ENCODE data around the gene ZNF202.
"Not testable (repeated sequence)": the region's sequence is repeated elsewhere in the genome, so short reads cannot be mapped to it uniquely, and the experiment has no call there.

Gene ZNF202

DNA sequence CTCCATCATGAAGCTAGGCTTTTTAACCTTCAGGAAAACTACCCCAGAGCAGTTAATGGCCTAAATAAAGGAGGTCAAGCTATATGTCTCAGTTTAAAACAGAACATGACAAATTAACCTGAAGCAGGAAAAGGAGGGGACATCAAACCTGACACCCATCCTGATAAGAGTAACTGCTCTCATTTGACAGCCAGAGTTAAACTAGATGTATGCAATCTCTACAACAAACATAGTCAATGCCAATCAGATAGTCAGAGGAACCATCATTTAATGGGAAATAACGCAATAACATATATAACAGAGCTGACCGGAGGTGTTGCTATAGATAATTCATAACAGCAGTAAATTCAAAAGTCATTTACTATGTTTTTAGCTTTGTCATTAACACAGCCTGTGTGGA, 3.1 kb downstream of the ZNF202 start:
- no peak for DNase-seq

DNA sequence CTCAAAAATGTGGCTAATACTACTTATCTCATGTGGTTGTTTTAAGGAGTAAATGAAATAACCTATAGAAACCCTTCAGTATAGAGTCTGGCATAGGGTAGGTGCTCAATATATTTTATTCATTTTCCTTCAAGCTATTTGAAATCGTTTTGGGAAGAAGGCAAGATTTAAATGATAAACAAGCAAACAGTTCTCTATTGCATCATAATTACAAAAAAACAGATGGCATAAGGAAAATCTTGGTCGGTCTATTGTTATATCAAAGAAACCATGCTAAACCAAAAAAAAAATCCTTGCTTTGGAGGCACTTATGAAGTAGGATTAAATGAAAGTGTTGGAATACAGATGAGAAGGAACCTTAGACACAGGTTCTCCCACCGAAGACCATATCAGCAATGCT, 4.7 kb downstream of the ZNF202 start:
- no peak for DNase-seq

DNA sequence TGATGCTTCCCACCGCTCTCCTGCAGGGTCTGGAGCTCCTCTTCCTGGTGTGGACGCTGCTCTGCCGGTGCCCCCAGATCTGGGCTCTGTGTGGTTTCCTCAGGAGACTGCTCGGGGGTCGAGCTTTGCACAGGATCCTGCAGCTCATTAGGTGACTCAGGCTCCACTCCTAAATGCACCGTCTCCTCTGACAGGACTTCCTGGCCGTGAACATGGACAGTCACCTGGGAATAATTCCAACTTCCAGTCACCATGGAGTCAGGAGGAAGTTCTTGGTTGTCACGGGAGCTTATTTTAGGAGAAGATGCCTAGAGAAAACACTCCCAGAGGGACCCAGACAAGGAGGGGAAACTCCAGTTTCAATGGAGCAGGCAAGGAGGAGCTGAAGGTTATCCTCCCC, 11.9 kb downstream of the ZNF202 start:
- no peak for DNase-seq

DNA sequence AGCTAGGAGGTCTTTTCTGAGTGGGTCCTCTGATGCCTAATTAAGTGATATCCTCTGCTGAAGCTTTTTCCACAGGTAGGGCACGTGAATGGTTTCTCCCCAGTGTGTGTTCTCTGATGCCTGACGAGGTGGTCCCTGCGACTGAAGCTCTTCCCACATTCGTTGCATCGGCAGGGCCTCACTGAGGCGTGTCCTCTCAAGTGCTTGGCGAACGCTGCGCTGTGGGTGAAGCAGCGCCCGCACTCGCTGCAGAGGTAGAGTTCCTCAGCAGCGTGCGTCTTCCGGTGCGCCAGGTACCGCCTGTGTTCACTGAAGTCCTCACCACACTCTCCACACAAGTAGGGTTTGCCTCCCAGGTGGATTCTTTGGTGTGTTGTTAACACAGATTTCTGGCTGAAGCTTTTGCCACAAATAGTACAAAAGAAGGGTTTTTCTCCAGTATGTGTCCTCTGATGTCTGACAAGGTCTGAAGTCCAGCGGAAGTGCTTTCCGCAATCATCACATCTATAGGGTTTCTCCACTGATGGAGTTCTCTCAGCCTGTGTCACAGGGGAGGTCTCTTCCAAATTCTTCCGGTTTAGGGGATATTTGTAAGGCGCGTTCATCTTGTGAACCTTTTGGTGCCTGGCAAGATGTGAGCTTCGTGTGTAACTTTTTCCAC, 15.3 kb downstream of the ZNF202 start:
- no peak for DNase-seq

DNA sequence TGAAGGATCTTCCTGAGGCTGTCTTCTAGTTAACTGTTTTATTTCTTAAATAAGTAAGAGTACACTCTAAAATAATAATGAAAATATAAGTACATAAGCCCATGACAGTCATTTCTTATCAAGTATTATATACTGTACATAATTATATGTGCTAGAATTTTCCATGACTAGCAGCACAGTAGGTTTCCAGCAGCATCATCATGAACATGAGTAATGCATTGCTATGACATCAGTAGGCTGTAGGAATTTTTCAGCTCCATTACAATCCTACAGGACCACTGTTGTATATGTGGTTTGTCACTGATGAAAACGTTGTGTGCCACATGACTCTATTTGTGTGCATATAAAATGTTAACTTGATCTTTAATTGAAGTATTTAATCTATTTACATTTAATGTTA, 22.0 kb downstream of the ZNF202 start:
- no peak for DNase-seq

DNA sequence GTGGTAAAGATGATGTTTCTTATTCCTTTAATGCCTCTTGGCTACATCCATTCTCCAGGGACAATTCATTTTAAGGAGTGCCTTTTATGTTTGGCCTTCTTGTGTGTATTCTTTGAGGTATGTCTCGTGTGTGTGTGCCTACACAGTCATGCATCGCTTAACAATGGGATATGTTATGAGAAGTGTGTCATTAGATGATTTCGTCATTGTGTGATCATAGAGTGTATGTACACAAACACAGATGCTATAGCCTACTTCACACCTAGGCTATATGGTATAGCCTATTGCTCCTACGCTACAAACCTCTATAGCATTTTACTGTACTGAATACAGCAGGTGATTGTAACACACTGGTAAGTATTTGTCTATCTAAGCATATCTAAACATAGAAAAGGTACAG, 23.0 kb downstream of the ZNF202 start:
- no peak for DNase-seq

DNA sequence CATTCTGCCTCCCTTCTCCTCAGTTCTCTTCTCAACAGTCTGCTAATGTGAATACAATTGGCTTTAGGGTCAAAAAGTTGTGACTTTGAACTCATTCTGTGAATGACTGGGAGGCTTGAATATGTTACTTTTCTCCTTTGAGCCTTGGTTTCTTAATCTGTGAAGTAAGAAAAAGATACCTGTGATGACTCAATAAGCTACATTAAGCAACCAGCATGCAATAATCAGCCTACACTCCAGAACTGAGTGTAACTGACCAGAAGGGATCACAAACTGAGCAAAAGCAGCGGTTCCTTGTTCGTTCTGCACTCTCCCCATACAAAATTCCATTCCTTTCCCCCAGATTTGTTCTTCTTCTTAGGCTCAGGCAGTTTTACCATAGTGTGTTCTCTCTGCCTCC, 23.4 kb downstream of the ZNF202 start:
- DNase-seq = no peak

DNA sequence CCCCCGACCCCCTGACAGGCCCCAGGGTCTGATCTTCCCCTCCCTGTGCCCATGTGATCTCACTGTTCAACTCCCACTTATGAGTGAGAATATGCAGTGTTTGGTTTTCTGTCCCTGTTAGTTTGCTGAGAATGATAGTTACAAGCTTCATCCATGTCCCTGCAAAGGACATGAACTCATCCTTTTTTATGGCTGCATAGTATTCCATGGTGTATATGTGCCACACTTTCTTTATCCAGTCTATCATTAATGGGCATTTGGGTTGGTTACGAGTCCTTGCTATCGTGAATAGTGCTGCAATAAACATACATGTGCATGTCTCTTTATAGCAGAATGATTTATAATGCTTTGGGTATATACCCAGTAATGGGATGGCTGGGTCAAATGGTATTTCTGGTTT, 28.8 kb downstream of the ZNF202 start:
- DNase-seq = not testable (repeated sequence)

DNA sequence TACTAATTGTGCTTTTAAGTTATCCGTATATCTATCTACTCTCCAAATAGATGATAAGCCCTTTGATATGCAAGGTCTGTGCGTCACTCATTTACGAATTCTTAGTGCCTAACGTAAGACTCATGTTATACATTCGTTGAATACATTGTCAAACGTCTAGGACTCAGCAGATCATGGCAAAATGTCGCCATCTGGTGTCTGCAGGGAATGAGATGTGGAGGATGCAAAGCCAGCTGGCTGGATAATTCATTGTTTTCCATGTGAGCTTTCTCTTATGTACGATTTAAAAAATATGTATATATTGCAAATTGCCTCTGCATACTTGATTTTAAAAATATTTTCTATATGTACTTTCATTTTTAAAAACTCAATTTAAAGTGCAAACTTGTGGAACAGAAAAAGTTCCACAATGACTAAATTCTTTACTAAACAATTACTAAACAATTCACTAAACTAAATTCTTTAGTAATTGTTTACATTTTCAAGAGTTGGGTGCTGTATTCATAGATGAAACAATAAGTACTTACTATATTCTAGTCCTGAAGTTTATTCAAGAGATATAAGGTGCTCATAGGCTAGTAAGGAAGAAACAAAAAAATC, 33.8 kb downstream of the ZNF202 start:
- DNase-seq = peak; percentile 75

DNA sequence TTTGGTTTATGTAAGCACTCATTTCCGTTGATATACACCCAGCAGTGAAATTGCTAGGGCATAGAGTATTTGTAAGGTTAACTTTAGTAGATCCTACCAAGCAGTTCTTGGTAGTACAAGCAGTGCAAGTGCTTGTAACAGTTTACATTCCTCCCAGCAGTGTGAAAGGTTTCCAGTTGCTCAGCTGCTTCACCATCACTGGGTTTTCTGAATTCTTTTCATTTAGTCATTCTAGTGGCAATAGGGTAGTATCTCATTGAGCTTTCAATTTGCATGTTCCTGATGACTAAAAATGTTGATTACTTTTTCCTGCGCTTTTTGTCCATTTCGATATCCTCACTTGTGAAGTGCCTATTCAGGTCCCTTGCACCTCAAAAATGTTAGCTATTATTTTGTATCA, 34.3 kb downstream of the ZNF202 start:
- no peak for DNase-seq

DNA sequence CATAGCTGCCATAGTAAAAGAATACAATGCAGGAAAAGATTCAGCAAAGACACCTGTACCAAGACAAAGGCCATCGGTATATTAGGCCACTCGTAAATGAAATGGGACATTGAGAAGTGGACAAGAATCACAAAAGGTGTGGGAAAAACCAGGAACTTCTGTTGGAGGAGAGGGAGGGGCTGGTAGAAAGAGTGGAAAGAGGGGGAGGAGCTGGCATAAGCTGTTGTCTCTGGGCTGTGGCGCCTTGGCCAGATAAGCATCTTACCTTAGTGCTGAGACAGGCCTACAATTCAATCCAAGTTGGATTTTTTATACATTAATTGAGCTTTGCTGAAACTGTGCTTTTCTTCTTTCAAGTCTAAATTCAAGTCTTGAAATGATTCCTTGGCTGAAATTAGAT, 37.1 kb downstream of the ZNF202 start:
- DNase-seq = no peak

DNA sequence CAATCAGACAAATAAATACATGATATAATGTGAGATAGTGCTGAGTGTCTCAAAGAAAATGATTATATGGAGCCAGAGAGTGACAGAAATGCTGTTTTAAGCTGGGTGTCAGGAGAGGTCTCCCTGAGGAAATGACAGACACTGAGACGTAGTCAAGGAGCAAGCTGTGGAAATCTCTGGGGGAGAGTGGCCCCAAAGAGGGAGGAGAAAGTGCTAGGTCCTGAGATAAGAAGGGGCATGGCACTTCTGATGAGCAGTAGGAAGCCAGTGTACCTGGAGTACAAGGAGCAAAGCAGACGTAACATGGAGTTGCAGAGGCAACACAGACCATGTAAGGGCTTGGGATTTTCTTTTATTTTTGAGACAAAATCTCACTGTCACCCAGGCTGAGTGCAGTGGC, 38.8 kb downstream of the ZNF202 start:
- no peak for DNase-seq

DNA sequence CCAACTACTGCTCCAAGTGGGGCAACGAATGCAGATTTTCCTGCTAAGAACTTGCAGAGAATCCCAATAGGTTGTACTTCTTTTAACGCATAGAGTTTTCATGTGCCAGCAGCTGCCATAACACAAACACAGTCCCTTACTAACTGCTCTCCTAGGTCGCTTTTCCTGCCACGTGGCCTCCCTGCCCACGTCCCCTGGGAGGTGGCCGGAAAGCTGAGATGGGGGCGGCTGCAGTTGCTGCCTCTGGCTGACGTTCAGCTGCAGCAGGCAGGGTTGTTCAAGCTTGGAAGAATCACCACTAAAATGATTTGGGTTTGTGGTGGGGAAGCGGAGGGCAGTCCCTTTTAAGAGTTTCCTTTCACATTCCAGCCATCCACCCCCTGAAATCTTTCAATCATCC, 39.3 kb downstream of the ZNF202 start:
- DNase-seq = peak; percentile 8

DNA sequence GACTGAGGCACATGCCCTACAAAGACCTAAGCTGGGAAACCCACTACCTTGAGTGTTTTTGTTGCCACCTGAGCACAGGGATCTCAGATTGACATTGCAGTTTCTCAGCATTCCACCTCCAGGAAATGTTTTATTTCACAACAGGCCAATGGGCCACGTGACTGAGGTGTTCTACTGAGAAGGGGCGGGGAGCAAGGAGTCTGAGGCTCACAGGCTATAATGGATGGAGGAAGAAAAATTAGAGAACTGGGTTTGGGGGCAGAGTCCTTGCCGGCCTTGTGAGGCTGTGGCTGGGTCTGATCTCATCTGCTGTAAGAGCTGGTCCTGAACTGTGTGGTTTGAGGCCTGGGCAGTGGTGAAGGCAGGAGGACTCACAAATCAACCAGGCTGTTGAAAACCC, 40.7 kb downstream of the ZNF202 start:
- DNase-seq = no peak

DNA sequence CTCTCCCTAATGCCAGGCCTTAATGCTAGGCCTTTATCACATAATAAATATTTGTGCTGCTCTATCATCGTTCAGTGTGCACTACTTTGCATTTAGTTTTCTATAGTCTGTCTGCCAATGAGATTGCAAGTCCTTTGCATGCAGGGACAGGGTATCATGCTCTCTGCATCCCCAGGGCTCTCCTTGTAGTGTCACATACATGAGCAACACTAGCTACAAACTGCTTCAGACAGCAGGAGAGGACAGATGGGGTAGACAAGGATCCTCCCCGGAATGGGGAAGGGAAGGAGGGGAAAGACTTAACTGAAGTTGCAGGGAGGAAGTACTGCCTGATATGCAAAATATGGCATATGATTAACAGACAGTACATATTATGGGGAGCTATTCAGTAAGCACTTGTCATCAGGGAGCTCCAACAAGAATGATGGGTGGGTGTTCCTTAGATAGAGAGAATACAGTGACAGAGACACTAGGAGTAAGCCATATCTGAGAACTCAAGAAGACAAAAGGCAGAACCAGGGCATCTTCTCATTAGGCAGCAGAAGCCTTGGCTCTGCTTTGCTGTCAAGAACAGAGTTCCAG, 42.8 kb downstream of the ZNF202 start:
- no peak for DNase-seq

DNA sequence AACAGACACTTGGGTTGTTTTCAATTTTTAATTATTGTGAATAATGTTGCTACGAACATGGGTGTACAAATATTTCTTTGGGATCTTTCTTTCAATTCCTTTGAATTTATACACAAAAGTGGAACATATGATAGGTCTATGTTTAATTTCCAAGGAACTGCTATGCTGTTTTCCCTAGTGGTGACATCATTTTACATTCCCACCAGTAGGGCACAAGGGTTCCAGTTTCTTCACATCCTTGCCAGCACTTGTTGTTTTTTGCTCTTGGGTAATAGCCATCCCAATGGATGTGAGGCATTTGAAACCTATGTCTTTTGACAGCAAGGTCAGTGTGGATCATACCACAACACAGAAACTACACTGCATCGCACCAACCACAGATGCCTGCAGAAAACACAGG, 45.3 kb downstream of the ZNF202 start:
- no peak for DNase-seq

DNA sequence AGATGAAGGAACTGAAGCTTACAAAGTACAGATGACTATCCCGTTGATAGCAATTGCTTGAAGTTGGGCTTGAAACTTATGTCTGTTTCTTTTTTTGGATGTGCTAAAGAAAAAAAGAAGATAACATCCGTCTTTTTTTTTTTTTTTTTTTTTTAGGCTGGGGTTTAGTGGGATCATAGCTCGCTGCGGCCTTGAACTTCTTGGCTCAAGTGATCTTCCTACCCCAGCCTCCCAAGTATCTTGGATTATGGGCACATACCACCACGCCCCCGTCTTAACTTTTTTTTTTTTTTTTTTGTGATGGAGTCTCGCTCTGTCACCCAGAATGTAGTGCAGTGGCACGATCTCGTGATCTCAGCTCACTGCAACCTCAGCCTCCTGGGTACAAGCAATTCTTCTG, 46.2 kb downstream of the ZNF202 start:
- no peak for DNase-seq

DNA sequence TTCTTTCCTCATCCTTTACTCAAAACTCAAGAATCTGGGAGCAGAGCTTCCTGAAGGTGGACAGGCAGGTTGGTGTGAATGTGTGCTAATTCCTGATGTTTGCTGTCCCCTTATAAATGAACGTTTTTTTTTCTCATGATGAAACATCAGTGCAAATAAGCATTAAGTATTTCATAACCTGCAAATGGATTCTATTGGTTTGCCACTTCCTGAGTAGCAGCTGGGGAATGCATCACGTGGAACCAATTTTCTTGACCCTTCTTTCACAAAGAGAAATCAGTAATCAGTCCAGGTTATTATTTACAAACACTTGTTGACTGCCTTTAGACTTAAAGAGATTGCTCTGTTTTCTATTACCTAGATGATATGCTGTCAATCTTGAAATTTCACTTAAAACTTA, 46.9 kb downstream of the ZNF202 start:
- no peak for DNase-seq

DNA sequence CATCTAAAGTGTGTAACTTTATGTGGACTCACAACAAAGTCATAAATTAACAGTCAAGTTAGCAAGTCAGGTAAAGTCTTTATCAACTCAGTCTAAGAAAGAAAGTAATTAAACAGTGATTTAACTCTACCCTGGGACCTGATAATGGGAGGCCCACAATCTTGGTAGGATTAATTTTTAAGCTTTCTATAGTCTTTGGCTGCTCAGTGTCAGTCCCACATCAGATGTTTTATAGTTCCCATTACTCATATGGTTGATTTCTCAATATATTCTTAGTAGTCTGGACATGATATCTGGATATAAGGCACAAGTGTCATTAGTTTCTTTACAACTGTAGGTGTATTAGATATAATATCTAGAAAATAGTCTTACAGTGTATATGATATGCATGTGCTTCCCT, 48.5 kb downstream of the ZNF202 start:
- DNase-seq = no peak

DNA sequence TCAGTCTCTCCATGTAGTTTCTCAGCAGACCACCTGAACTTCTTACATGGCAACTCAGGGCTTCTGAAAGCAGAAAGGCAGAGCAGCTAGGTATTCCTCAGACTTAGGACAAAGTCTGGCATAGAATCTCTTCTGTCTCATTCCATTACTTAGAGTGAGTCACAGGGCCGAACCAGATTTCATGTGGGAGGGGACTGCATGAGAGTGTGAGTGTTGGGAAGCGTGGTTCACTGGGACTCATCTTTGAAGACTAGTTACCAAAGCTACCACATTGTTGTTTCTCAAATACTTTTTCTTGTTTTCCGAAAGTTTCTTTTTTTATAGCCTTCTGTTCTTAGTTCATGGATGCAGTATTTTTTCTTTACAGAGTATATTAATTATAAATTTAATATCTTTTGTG, 51.0 kb downstream of the ZNF202 start:
- no peak for DNase-seq

DNA sequence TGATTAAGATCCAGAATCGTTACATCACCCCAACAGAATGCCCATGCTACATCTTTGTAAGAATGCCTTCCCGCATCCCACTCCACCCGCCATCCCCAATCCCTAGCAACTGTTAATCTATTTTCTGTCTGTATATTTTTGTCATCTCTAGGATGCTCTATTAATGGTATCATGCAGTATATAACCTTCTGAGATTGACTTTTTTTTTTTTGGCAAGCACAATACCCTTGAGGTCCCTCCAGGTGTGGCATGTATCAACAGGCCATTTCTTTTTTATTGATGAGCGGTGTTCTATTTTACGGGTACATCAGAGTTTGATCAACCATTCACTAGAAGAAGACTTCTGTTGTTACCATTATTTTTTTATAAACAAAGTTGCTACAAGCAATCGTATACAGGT, 56.9 kb downstream of the ZNF202 start:
- DNase-seq = no peak

DNA sequence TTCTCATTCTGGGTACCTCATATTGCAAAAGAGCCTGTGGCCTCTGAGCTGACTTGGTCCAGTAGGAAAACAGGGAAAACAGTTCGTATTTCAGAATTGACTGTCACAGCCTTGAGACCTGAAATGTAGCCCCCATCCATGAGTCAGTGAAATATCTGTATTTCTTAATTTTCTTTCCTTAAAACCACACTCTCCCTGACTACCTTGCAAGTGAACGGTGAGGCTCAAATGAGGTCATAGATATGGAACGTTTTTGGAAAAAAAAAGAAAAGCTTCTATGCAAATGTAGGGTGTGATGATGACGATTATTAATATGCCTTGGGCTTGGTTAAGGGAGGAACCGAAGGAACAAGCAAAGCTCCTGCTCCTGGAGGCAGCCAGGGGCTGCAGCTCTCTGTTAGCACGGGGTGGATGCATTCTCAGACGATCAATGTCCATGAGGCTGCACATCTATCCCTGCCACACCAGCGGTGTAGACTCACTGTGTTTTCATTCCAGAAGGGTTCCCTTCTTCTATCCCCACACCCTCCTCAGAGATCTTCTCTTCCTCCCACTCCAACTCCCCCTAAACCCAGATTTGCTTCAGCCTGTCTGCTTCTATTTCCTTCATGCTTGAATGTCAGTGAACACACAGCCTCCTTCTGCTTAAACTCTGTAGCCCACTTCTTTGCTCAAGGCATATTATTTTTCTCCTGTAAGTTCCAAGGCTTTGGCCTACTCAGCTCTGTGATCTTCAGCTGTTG, 57.9 kb downstream of the ZNF202 start:
- no peak for DNase-seq

DNA sequence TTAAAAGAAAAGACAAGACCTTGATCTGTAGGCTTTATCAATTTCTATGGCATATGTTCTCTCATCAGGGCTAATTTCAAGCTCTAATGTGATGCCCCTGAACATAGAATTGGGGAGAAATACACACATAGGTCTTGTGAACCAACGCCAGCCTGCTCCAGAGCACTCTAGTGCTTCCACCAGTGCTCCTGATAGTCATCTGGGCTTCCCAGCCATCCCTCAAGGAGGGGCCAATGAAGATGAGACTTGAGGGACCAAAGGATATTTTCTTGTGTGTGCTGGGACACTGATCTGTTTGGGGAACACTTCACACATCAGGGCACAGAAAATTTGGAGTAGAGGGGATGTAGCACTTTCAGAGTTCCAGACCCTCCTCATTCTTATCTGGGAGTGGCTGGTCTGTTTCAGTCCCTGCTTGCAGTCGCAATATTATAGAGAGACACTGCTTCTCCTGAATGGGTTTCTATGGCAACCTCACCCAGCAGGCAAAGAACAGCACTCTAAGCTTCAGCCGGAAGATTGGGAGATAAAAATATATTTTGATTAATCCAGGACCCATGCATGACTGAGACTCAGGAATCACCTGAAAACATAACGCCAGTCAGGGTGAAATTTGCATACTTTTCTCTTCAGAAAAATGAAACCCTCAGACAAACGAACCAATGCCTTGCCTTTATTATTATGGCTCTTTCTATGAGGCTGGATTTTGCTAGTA, 58.6 kb downstream of the ZNF202 start:
- peak; percentile 37 for DNase-seq

DNA sequence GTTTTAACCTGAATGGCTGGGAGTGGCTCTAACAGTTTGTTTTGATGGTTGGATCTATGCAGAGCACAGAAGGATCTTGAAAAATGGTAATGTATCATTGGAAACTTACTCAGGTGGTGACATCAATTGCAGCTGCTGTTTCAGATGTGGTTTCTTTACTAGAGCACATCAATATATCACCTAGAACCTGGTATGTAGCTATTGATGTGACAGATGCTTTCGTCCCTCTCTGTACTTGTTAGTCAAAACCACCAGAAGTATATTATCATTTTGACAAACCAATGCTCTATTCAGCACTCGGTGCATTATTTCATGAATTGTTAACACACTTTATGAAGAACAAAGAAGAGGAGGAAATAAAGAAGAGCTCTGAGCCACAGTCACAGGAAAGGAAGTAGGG, 60.4 kb downstream of the ZNF202 start:
- DNase-seq = no peak

All from NCI-H1092 treated with DMSO at 0.1 percent for 48 hours (cell line).